ENCODE measurements around the gene HDAC4.

The HDAC4 gene

DNA sequence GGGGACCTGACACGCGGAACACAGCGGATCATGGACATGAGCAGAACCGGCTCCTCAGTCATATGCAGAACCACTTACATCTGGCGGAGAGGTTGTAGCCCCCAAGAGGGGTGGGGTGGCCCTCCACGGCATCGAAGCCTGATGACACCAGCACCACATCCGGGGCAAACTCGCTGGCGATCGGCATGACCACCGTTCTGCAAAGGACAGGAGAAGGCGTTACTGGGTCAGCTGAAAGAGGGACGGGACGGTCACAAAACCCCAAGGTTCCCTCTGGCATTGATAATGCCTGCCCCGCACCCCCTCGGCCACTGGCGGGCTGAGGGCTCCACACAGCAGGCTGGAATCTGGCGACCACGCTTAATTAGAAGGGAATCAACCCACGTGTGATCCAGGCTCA lies 332.4 kb downstream of the HDAC4 start:
- ATAC-seq = no peak
- no peak for DNase-seq
- H3K4me1 Mint-ChIP-seq = no peaks in the 10 kb centered on the region
- H3K9me3 Mint-ChIP-seq = no peaks in the 10 kb centered on the region
- H3K36me3 Mint-ChIP-seq (ENCODE audit: low read depth) = peaks cover 9% of the 10 kb centered on the region
- H3K27me3 Mint-ChIP-seq = no peaks in the 10 kb centered on the region
- H3K27ac Mint-ChIP-seq = no peak overlapping the region
- no peak overlapping the region for H3K4me3 Mint-ChIP-seq

DNA sequence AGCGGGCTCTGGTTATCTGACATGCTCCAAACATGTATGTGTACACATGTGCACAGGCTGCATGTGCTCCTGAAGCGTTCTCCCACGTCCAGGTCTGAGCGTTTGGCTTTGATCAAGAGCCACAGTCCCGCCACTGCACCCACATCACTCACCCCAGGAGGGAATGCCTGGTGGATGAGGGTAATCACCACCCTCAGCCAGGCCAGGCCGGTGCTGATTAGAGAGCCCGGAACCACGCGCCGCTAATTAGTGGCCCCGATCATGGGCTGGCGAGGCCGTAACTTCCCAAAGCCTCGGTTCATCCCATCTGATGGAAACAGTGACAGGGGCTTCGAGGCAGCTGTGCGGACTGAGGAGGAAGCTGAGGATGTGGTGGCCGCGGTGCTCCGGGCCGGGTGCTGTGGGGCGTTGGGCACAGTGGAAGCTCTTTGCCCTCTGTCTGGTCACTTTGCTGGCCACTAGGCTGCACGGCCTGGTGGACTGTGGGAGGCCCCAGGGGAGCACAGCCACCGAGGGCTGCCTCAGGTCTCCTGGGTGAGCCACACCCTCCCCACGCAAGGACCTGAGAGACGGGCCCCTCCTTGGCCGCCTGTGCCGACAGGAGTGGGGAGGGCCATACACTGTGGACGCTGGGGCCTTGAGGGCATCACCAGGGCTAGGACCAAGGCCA lies 333.5 kb downstream of the HDAC4 start:
- Mint-ChIP-seq H3K27me3 (no peaks in the 10 kb centered on the region), H3K36me3 (ENCODE audit: low read depth) (peaks cover 9% of the 10 kb centered on the region), H3K4me3 (no peak overlapping the region), H3K9me3 (no peaks in the 10 kb centered on the region), H3K27ac (no peak overlapping the region), H3K4me1 (no peaks in the 10 kb centered on the region)
- ATAC-seq = no peak
- DNase-seq = no peak

DNA sequence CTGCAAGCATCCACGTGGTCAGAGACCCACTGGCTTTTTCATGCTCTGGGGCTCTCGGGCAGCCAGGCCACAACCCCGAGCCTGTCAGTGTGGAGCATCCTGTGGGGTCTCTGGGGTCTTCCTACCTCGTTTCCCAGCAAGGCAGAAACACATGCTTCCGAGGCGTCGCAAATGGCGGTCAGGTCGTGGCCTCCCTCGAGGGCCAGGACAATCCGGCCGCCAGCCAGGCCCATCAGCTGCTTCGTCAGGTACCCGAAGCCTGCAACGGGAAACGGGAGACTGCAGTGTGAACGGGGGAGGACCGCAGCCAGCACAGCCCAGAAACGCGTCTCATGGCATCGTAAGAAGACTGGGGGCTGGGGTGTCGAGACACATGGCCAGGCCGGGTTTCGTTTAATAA lies 334.2 kb downstream of the HDAC4 start:
- Mint-ChIP-seq H3K27me3 (no peaks in the 10 kb centered on the region), H3K36me3 (ENCODE audit: low read depth) (peaks cover 3% of the 10 kb centered on the region), H3K9me3 (no peaks in the 10 kb centered on the region), H3K4me1 (no peaks in the 10 kb centered on the region), H3K27ac (no peak overlapping the region), H3K4me3 (no peak overlapping the region)
- ATAC-seq (no peak), DNase-seq (no peak)

DNA sequence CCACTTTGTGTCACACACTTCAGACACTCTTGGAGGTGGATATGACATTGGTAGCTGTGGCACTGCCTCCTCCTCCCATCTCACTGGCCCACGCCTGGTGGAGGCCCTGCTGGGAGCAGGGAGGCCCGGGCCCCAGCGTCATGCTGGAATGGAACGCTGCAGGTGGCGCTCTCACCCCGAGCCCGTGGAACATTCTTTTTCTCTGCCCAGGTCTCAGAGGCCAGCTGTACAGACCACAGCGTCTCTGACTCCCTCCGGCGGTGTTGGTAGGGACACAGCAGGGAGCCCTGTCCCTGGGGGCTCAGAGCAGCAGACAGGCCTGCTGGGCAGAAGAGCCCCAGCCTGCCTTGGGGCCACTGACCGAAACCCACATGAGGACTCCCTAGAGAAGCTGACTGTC lies 334.9 kb downstream of the HDAC4 start:
- peaks cover 8% of the 10 kb centered on the region for H3K36me3 Mint-ChIP-seq (ENCODE audit: low read depth)
- ATAC-seq (no peak), DNase-seq (no peak)
- no peaks in the 10 kb centered on the region for H3K9me3 Mint-ChIP-seq
- no peaks in the 10 kb centered on the region for H3K27me3 Mint-ChIP-seq
- H3K27ac Mint-ChIP-seq = no peak overlapping the region
- H3K4me3 Mint-ChIP-seq = no peak overlapping the region
- no peaks in the 10 kb centered on the region for H3K4me1 Mint-ChIP-seq

DNA sequence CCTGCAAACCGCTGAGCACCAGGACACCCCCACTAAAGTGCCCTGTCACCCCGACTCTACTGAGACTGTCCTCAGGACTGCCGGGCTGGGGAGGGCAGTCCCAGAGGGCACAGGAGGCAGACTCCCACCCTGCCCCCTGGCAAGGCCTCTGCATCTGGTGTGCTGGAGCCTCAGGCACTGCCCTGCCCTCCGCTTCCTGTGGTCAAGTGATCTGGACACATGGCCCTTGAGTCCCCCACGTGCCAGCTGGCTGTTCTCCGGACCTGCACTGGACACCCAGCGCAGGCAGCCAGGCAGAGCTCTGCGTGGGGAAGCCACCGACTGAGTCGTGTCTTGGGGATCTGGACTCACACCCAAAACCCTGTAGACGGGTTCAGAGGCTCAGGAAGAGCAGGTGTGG lies 335.3 kb downstream of the HDAC4 start:
- no peaks in the 10 kb centered on the region for H3K27me3 Mint-ChIP-seq
- no peak overlapping the region for H3K27ac Mint-ChIP-seq
- ATAC-seq (no peak), DNase-seq (no peak)
- H3K4me1 Mint-ChIP-seq = no peaks in the 10 kb centered on the region
- no peaks in the 10 kb centered on the region for H3K9me3 Mint-ChIP-seq
- no peak overlapping the region for H3K4me3 Mint-ChIP-seq
- H3K36me3 Mint-ChIP-seq (ENCODE audit: low read depth) = peaks cover 6% of the 10 kb centered on the region

DNA sequence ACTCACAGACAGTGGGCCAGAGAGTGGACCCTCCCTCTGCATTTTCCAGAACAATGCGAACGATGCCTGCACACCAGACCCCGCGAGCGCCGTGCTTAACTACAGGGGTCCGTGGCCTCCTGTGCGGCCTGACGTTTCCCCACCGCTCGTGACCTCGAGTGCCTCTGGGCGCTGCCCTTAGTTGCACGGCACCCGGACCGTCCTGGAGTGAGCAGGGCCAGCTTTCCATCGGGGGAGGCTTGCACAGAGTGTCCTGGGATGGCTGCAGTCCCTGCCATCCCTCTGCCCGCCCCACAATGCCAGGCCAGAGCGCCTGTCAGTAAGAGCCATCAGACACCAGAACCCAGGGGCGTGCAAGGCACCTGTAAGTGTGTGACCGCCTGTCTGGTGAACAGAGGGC lies 335.9 kb downstream of the HDAC4 start:
- Mint-ChIP-seq H3K27ac (no peak overlapping the region), H3K36me3 (ENCODE audit: low read depth) (peaks cover 6% of the 10 kb centered on the region), H3K9me3 (no peaks in the 10 kb centered on the region), H3K4me1 (no peaks in the 10 kb centered on the region), H3K27me3 (no peaks in the 10 kb centered on the region), H3K4me3 (no peak overlapping the region)
- no peak for DNase-seq
- no peak for ATAC-seq

DNA sequence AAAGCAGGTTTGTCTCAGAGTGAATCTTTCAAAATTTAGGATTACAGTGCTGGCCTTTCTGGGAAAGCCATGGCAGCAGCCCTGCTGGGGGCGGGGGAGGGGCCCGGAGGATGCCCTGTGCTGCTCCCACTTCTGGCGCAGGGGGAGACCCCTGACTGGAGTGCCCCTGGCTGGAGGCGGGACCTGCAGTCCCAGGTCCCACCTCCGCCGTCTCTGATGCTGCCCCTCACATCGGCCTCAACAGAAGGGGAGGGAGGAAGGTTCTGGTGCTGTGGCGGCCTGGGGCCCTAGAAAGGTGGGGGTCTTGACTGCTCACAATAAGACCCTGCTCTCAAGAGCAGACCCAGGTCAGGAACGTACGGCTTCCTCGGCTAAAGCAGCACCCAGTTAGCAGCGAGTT lies 336.6 kb downstream of the HDAC4 start:
- no peaks in the 10 kb centered on the region for H3K4me1 Mint-ChIP-seq
- ATAC-seq = no peak
- no peak for DNase-seq
- H3K27ac Mint-ChIP-seq = no peak overlapping the region
- H3K27me3 Mint-ChIP-seq = no peaks in the 10 kb centered on the region
- peaks cover 6% of the 10 kb centered on the region for H3K36me3 Mint-ChIP-seq (ENCODE audit: low read depth)
- H3K9me3 Mint-ChIP-seq = no peaks in the 10 kb centered on the region
- no peak overlapping the region for H3K4me3 Mint-ChIP-seq

DNA sequence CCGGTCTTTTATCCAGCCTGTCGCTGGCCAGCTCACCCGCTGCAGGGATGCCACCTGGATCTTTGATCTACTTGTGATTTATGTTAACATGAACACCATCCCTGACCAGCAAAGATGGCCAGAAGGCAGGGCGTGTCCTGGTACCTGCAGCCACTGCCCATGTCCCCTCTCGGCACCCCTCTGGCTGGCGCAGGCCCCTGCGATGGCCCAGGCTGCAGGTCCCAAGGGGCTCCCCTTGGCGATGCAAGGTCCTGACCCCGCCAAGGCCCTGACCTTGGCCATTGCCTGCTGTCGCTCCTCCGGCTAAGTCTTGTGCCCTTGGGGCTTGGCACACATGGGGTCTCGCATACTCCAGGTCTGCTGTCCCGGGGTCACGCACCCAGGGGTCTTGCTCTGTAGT lies 338.1 kb downstream of the HDAC4 start:
- Mint-ChIP-seq H3K4me1 (no peaks in the 10 kb centered on the region), H3K36me3 (ENCODE audit: low read depth) (peaks cover 6% of the 10 kb centered on the region), H3K27me3 (no peaks in the 10 kb centered on the region), H3K27ac (no peak overlapping the region), H3K4me3 (no peak overlapping the region), H3K9me3 (no peaks in the 10 kb centered on the region)
- ATAC-seq (no peak), DNase-seq (no peak)

DNA sequence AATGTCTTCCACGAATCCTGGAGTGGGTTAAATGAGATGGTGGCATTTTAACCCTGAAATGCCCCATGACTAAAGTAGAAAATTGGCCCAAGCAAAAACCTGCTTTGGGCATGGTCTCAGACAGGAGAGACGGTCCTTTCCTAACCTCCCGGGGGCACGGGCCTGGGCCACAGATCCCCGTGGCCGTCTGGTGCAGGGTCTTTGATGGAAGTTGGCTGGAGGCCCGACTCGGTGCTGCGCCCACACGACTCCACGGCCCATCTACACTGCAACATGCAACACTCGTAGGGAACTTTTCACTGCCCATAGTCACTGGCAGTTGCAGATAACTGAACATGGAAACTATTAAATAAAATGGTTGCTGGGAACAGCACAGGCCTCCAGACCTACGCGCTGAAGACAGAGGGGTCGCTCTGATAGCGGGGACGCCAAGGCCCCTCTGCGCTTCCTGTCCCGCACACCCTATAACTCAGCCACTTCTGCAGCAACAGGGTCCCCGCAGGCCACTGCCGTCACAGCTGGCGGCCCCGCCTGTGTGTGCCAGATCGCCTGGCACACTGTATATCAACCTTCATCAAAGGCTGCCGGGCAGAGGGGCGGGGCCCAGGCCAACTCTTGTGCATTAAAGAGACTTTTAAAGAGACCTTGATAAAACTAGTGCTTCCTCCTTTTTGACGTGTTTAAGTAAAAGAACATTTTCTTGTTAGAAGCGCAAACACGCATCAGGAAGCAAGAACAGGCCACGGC lies 338.8 kb downstream of the HDAC4 start:
- H3K36me3 Mint-ChIP-seq (ENCODE audit: low read depth) = peaks cover 6% of the 10 kb centered on the region
- H3K27me3 Mint-ChIP-seq = no peaks in the 10 kb centered on the region
- H3K9me3 Mint-ChIP-seq = no peaks in the 10 kb centered on the region

DNA sequence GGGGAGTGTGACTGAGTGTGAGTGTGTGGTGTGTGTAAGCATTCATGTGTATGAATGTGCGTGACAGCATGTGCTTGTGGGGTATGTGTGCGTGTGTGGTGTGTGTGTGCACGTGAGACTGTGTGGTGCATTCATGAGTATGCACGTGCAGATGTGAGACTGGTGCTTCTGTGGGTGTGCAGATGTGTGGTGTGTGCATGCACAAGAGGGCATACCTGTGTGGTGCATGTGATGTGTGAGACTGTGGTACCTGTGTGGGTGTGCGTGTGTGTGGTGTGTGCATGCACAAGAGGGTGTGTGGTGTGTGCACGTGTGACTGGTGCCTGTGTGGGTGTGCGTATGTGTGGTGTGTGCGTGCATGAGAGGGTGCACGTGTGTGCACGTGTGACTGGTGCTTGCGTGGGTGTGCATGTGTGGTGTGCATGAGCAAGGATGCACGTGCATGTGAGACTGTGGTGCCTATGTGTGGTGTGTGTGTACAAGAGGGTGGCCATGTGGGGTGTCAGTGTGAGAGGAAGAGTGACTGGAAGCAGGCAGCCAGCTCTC lies 339.6 kb downstream of the HDAC4 start:
- no peak for ATAC-seq
- H3K4me1 Mint-ChIP-seq = no peaks in the 10 kb centered on the region
- H3K27ac Mint-ChIP-seq = no peak overlapping the region
- no peak for DNase-seq
- no peaks in the 10 kb centered on the region for H3K27me3 Mint-ChIP-seq
- no peak overlapping the region for H3K4me3 Mint-ChIP-seq
- H3K36me3 Mint-ChIP-seq (ENCODE audit: low read depth) = peaks cover 6% of the 10 kb centered on the region
- H3K9me3 Mint-ChIP-seq = no peaks in the 10 kb centered on the region

More for the DNA sequence above, 338.8 kb downstream of the HDAC4 start:
- Mint-ChIP-seq H3K4me1 (no peaks in the 10 kb centered on the region), H3K27ac (no peak overlapping the region), H3K4me3 (no peak overlapping the region)
- DNase-seq (no peak), ATAC-seq (no peak)

DNA sequence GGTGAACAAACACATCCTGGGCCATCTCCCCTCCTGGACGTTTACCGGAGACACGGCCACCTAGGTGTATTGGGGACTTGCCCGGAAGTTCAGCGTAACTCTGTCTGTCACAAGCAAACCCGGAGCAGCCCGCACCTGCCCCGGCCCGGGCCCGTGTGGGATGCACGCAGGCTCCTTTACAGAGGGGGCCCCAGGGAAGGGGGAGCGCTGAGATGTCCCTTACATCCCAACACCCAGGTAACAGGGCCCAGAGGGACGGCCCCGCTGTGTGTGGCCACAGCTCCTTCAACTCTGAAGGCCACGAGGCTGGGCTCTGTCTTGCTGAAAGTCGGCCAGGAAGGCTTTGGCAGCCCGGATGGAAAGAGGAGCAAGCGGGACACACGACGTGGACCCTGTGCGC lies 340.1 kb downstream of the HDAC4 start:
- ATAC-seq (no peak), DNase-seq (no peak)
- no peak overlapping the region for H3K4me3 Mint-ChIP-seq
- H3K36me3 Mint-ChIP-seq (ENCODE audit: low read depth) = peaks cover 6% of the 10 kb centered on the region
- H3K9me3 Mint-ChIP-seq = no peaks in the 10 kb centered on the region
- H3K27me3 Mint-ChIP-seq = no peaks in the 10 kb centered on the region
- H3K27ac Mint-ChIP-seq = no peak overlapping the region
- H3K4me1 Mint-ChIP-seq = no peaks in the 10 kb centered on the region

DNA sequence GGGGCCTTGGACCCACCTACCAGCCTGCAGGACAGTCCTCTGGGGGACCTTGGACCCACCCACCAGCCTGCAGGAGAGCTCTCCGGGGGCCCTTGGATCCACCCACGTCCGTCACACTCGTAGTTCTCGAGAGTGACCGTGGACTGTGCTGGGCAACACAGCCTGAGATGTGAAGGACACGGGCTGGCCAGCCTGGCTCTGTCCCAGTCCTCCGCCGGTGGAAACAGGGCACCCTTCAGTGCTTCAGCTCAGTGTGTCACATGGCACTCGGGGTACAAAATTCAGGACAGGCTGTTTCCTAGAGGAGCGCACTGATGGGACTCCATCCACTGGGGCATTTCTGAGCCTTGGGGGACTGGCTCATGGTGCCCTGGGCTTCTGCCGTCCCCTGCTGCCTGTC lies 341.0 kb downstream of the HDAC4 start:
- H3K36me3 Mint-ChIP-seq (ENCODE audit: low read depth) = peaks cover 6% of the 10 kb centered on the region
- DNase-seq (no peak), ATAC-seq (no peak)
- H3K4me1 Mint-ChIP-seq = no peaks in the 10 kb centered on the region
- no peaks in the 10 kb centered on the region for H3K9me3 Mint-ChIP-seq
- H3K27ac Mint-ChIP-seq = no peak overlapping the region
- H3K4me3 Mint-ChIP-seq = no peak overlapping the region
- H3K27me3 Mint-ChIP-seq = no peaks in the 10 kb centered on the region

DNA sequence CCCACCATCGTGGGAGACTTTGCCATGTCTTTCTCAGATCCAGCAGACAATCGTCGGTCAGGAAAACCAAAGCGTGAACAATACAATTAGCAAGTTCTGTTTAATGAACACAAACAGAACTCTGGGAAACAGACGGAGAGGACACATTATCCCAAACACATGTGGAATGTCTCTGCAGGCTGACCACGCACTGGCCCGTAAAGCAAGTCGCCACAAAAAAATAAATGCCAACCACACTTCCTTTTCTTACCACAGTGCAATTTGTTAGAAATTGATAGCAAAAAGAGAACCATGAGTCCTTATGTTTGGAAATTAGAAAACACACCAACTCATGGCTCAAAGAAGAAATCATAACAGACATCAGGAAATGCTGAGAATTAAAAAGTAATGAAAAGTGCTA lies 342.1 kb downstream of the HDAC4 start:
- DNase-seq = no peak

DNA sequence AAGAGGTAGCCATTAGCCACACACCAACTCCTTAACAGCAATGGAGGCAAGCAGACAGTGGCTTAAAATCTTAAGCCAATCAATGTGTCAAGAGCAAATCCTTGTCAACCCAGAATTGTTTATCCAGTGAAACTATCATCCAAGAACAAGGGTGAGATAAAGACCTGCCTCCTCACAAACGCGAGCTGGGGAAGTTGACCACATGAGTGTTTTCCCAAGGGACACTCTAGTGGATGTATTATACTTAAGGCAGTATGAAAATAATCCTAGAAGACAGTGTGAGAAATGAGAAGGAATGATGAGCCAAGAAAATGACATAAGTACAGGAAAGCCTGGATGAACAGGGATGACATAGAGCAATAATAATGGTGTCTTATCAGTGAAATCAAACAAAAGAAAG lies 343.3 kb downstream of the HDAC4 start:
- H3K9me3 Mint-ChIP-seq = no peaks in the 10 kb centered on the region
- DNase-seq (no peak), ATAC-seq (no peak)
- H3K36me3 Mint-ChIP-seq (ENCODE audit: low read depth) = peaks cover 7% of the 10 kb centered on the region
- no peaks in the 10 kb centered on the region for H3K27me3 Mint-ChIP-seq
- H3K27ac Mint-ChIP-seq = no peak overlapping the region
- no peaks in the 10 kb centered on the region for H3K4me1 Mint-ChIP-seq
- H3K4me3 Mint-ChIP-seq = no peak overlapping the region

More for the DNA sequence above, 342.1 kb downstream of the HDAC4 start:
- H3K9me3 Mint-ChIP-seq = no peaks in the 10 kb centered on the region
- no peaks in the 10 kb centered on the region for H3K27me3 Mint-ChIP-seq
- no peaks in the 10 kb centered on the region for H3K4me1 Mint-ChIP-seq
- no peak for ATAC-seq
- H3K4me3 Mint-ChIP-seq = no peak overlapping the region
- peaks cover 6% of the 10 kb centered on the region for H3K36me3 Mint-ChIP-seq (ENCODE audit: low read depth)
- H3K27ac Mint-ChIP-seq = no peak overlapping the region

DNA sequence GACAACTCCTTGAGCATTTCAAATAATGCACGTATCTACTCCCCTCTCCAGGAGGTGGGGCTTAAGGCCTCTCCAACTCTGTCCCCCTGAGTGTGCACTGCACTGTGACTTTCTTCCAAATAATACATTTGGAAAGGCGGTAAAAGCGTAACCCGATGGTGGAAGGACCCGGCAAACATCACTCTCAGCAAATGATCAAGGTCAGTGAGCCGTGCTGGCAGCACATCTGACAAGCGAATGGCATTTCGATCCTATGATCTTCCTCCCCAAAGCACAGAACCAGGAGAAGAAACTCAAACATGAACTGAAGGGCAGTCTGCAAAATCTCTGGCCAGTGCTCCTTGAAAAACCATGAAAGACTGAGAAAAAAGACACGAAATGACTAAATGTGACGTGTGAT lies 344.2 kb downstream of the HDAC4 start:
- H3K4me1 Mint-ChIP-seq = no peaks in the 10 kb centered on the region
- no peak overlapping the region for H3K4me3 Mint-ChIP-seq
- no peak overlapping the region for H3K27ac Mint-ChIP-seq
- H3K36me3 Mint-ChIP-seq (ENCODE audit: low read depth) = peaks cover 7% of the 10 kb centered on the region
- no peaks in the 10 kb centered on the region for H3K27me3 Mint-ChIP-seq
- DNase-seq (no peak), ATAC-seq (no peak)
- H3K9me3 Mint-ChIP-seq = no peaks in the 10 kb centered on the region

All from activated naive CD8-positive, alpha-beta T cell treated with anti-CD3 and anti-CD28 coated beads, Interleukin-2, amount 50 U/mL, for 24 hours (primary cell).